ENCODE results near the gene RAD51B.

Gene RAD51B

DNA sequence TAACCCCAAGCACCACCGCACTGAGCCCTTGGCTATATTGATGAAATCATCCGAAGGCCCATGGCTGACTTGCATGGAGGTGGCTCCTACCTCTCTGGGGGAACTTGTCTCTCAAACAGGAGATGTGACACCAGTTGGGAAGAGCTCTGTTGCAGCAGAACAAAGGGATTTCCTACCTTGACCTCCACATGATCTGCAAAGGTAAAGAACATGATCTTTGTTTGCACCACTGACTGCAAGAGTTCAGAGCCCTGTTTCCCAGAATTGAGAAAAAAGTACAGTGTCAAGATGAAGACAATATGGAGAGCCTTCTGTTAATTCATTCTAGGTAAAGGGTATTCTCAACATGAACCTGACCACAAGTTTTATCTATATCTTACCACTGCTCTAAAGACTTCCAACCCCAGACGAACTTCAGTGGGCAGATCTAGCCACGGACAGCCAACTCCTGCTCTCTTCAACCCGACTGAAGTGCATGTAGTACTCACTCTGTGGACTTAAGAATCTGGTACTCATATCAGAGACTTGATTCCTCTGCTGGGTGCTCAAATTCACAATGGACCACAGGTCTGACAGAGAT is 35.2 kb upstream of the RAD51B start:
- Histone ChIP-seq H3K27me3 (no peaks in the 10 kb centered on the region), H3K4me3 (ENCODE audit: low read depth, low read length) (no peak overlapping the region), H3K36me3 (peaks cover 62% of the 10 kb centered on the region), H3K9me3 (no peaks in the 10 kb centered on the region), H3K4me1 (no peaks in the 10 kb centered on the region)
- TF ChIP-seq, protein P1, sequence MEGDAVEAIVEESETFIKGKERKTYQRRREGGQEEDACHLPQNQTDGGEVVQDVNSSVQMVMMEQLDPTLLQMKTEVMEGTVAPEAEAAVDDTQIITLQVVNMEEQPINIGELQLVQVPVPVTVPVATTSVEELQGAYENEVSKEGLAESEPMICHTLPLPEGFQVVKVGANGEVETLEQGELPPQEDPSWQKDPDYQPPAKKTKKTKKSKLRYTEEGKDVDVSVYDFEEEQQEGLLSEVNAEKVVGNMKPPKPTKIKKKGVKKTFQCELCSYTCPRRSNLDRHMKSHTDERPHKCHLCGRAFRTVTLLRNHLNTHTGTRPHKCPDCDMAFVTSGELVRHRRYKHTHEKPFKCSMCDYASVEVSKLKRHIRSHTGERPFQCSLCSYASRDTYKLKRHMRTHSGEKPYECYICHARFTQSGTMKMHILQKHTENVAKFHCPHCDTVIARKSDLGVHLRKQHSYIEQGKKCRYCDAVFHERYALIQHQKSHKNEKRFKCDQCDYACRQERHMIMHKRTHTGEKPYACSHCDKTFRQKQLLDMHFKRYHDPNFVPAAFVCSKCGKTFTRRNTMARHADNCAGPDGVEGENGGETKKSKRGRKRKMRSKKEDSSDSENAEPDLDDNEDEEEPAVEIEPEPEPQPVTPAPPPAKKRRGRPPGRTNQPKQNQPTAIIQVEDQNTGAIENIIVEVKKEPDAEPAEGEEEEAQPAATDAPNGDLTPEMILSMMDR (IDR thresholded peaks at IDR 0.05; ENCODE audit: low read depth, low read length): no peak
- DNase-seq: no peak

DNA sequence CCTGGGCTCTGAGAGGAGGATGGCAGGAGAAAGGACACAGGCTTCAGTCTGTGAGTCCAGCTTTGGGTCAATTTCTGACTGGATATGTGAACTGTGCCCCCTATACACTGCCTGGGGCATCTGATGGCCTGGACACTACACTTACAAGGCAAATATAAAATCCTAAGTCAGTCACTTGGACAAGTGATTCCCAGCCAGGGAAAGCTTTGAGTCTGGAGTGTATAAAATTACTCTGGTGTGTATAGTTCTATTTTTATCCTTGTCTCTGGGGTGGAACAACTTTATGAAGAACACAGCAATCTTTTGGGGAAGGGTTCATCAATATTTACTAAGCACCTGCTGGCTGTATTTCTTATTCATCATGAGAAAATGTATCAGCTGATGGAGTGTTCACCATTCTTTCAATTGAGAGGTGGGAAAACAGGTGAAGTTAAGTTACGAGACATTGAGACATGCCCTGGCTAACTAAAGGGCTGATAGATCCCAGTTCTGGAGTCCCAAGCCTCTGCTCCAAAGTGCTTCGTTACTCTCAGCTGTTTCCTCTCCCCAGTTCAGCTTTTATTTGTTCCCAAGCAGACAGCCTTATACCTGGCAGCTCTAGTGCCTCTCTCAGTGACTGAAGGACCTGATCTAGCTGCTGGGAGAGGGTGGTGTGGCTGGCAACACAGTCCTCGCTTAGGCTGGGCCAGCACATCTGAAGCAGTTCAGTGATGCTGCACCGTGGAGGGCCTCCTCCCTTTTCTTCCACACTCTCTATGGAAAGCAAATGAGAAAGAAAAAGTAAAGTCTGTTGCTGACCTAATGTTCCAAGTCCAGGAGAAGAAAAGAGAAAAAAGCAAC is 34.1 kb upstream of the RAD51B start:
- H3K36me3 ChIP-seq: peaks cover 65% of the 10 kb centered on the region
- TF ChIP-seq, protein P1 (IDR thresholded peaks at IDR 0.05; ENCODE audit: low read depth, low read length): no peak
- DNase-seq: no peak

DNA sequence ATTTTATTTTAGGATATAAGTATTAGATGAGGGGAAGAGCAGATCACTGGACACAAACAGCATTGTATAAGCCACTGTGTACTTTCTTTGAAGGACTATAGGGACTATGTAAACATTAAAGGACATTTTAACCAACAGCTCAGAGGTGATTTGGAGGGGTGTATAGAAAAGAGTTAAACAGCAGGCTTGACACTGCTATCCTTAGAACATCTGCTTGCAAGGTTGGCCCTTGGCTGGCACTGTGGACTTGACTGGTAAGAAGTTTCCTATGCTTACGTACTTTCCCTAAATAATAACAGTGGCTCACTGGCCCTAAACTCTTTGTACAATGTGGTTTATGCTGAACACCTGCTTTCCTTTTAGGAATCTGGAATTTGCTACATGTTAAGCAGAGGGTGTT is 31.9 kb upstream of the RAD51B start:
- TF ChIP-seq, protein P1 (IDR thresholded peaks at IDR 0.05; ENCODE audit: low read depth, low read length): no peak
- no peak for DNase-seq
- H3K4me1 ChIP-seq: no peaks in the 10 kb centered on the region
- no peak overlapping the region for H3K4me3 ChIP-seq (ENCODE audit: low read depth, low read length)
- no peaks in the 10 kb centered on the region for H3K27me3 ChIP-seq
- peaks cover 63% of the 10 kb centered on the region for H3K36me3 ChIP-seq
- no peaks in the 10 kb centered on the region for H3K9me3 ChIP-seq

More for the DNA sequence above, 34.1 kb upstream of the RAD51B start:
- no peaks in the 10 kb centered on the region for H3K27me3 ChIP-seq
- no peaks in the 10 kb centered on the region for H3K4me1 ChIP-seq
- H3K4me3 ChIP-seq (ENCODE audit: low read depth, low read length): no peak overlapping the region
- no peaks in the 10 kb centered on the region for H3K9me3 ChIP-seq

DNA sequence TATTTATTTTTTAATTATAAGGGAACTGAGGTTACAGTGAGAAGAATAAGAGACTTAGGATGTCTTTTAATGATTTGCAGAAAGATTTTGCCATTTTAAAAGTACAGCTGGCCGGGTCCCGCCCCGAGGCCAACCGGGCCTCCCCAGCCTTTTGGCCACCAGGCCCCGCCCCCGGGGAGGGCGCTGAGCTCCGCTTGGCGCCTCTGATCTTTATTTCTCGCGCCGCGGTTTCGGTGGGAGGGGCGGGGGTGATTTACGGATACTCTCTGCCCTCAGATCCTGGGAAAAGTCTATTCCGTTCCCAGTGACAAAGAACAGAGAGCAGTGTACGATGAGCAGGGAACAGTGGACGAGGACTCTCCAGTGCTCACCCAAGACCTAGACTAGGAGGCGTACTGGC is 20.8 kb upstream of the RAD51B start:
- peaks cover 21% of the 10 kb centered on the region for H3K36me3 ChIP-seq
- no peaks in the 10 kb centered on the region for H3K9me3 ChIP-seq
- DNase-seq: no peak
- H3K27me3 ChIP-seq: no peaks in the 10 kb centered on the region
- H3K4me1 ChIP-seq: no peaks in the 10 kb centered on the region
- no peak overlapping the region for H3K4me3 ChIP-seq (ENCODE audit: low read depth, low read length)
- TF ChIP-seq, protein P1 (IDR thresholded peaks at IDR 0.05; ENCODE audit: low read depth, low read length): no peak

DNA sequence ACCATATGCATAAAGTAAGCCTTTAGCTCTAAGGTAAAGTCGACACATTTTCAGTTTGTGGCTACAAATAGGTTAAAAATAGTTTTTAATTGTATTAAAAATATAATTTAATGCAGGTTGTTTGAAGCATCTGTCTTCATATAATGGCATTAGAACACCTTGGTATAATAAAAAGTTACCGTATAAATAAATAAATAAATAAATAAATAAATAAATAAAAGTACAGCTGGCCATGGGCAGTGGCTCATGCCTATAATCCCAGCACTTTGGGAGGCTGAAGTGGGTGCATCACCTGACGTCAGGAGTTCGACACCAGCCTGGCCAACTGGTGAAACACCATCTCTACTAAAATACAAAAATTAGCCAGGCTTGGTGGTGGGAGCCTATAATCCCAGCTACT is 18.8 kb upstream of the RAD51B start:
- Histone ChIP-seq H3K36me3 (peaks cover 34% of the 10 kb centered on the region), H3K27me3 (no peaks in the 10 kb centered on the region), H3K9me3 (no peaks in the 10 kb centered on the region), H3K4me1 (no peaks in the 10 kb centered on the region), H3K4me3 (ENCODE audit: low read depth, low read length) (no peak overlapping the region)
- DNase-seq: no peak
- TF ChIP-seq, protein P1 (IDR thresholded peaks at IDR 0.05; ENCODE audit: low read depth, low read length): no peak

DNA sequence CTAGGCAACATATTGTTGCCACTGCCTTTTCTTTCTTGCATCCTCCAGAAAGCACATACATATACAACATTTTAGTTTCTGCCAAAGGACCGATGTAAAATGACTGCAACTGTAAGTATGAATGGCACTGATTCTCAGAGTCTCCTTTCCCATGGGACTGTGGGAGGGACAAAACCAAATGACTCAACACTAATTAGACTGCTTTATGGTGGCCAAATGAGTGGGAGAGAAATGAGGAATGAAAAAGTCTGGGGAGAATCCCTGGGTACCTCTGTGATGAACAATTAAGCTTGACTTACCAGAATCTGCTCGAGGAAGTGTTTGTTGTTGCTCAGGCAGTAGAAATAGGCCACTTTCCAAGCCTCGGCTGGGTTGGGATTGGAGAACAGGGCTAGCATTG is 13.3 kb upstream of the RAD51B start:
- no peaks in the 10 kb centered on the region for H3K9me3 ChIP-seq
- no peaks in the 10 kb centered on the region for H3K4me1 ChIP-seq
- DNase-seq: no peak
- H3K27me3 ChIP-seq: no peaks in the 10 kb centered on the region
- peaks cover 44% of the 10 kb centered on the region for H3K36me3 ChIP-seq
- no peak overlapping the region for H3K4me3 ChIP-seq (ENCODE audit: low read depth, low read length)
- TF ChIP-seq, protein P1 (IDR thresholded peaks at IDR 0.05; ENCODE audit: low read depth, low read length): no peak

All from BE2C (cell line).